Measurements from ENCODE around the gene RAB21. TPM values are rescaled to one million over a fixed set of nuclear protein-coding genes. Genes with fewer than 3 reads are reported as not detected.

RAB21 gene
- total and polyA plus RNA-seq, 2 donors (not counting 1 experiment from before 2014, with no cell fraction given), result 7.3 to 83.7 TPM

DNA sequence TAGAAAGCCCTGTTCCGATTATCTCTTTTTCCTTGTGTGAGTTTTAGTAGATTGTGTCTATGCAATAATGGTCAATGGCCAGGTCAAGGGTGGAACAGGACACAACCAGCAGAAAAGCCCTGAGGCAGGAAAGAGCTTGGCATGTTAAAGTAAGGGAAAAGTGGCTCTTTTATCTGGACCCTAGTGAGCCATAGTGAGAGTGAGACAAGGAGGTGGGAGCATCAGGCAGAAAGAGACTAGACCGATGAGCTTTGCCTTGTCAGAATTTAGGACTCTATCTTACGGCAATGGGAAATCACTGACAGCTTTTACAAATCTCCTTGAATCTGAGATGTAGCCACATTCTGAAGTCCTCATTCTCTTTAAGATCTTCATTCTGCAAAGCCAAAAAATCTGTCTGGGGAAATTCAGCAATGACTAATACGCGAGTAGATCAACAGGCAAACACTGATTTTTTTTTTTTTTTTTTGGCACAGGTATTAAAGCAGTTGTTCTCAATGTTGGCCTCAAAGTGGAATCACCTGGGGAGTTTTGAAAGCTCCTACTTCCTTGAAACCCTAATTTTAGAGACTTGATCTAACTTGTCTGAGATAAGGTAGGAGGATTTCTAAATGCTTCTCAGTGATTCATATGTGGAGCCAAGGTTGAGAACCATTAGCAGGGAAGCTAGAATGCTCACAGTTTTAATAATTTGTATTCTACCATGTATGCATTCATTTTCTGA, 34.9 kb upstream of the RAB21 start:
- Mint-ChIP-seq H3K27me3 (no peaks in the 10 kb centered on the region), H3K27ac (no peak overlapping the region), H3K4me3 (no peak overlapping the region), H3K9me3 (ENCODE audit: insufficient read depth) (no peaks in the 10 kb centered on the region), H3K4me1 (no peaks in the 10 kb centered on the region)
- CTCF ChIA-PET, result interaction anchor here (0.7 kb wide), 1 partner anchor 986 kb away, joined by 5 read pairs; no protein-coding TSS in a partner anchor
- no peak overlapping the region for H2AFZ ChIP-seq (ENCODE audit: insufficient read depth, low read depth, low read length, poor library complexity, severe bottlenecking)
- intact Hi-C loops (cut with micrococcal nuclease), result no loop called here
- no peaks in the 10 kb centered on the region for H3K27me3 ChIP-seq (replicated peaks in 1 of 4; ENCODE audit: control extremely low read depth in 1 of 4, control insufficient read depth in 3 of 4, insufficient read depth in 4 of 4, low read length in 3 of 4)
- DNase-seq (no peak), ATAC-seq (ENCODE audit: low read depth) (no peak)
- POLR2A ChIA-PET, result no interaction called here
- H3K79me2 ChIP-seq (ENCODE audit: control insufficient read depth, insufficient read depth, low read length), result no peaks in the 10 kb centered on the region
- no peaks in the 10 kb centered on the region for H3K4me1 ChIP-seq (ENCODE audit: control insufficient read depth in 2 of 2, insufficient read depth in 2 of 2, low read length in 2 of 2)
- H3K4me2 ChIP-seq (replicated peaks; ENCODE audit: low read depth, low read length, poor library complexity, severe bottlenecking), result no peak overlapping the region
- TF ChIP-seq, protein P1, sequence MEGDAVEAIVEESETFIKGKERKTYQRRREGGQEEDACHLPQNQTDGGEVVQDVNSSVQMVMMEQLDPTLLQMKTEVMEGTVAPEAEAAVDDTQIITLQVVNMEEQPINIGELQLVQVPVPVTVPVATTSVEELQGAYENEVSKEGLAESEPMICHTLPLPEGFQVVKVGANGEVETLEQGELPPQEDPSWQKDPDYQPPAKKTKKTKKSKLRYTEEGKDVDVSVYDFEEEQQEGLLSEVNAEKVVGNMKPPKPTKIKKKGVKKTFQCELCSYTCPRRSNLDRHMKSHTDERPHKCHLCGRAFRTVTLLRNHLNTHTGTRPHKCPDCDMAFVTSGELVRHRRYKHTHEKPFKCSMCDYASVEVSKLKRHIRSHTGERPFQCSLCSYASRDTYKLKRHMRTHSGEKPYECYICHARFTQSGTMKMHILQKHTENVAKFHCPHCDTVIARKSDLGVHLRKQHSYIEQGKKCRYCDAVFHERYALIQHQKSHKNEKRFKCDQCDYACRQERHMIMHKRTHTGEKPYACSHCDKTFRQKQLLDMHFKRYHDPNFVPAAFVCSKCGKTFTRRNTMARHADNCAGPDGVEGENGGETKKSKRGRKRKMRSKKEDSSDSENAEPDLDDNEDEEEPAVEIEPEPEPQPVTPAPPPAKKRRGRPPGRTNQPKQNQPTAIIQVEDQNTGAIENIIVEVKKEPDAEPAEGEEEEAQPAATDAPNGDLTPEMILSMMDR (IDR thresholded peaks at IDR 0.05), result no peak
- no peak for TF ChIP-seq EZH2 (IDR thresholded peaks at IDR 0.05; ENCODE audit: borderline replicate concordance, insufficient read depth, low read depth, low read length, poor library complexity, severe bottlenecking)
- no peak overlapping the region for H3K27ac ChIP-seq (ENCODE audit: low read length in 2 of 2)
- H4K20me1 ChIP-seq (ENCODE audit: control insufficient read depth, insufficient read depth, low read length, poor library complexity, severe bottlenecking), result no peaks in the 10 kb centered on the region
- no peaks in the 10 kb centered on the region for H3K36me3 ChIP-seq (replicated peaks in 1 of 2; ENCODE audit: control extremely low read depth in 1 of 2, control insufficient read depth in 1 of 2, extremely low read depth in 1 of 2, insufficient read depth in 2 of 2, low read length in 1 of 2)
- no peak overlapping the region for H3K4me3 ChIP-seq (ENCODE audit: control extremely low read depth in 1 of 5, extremely low read depth in 1 of 5, insufficient read depth in 1 of 5, low read depth in 2 of 5, low read length in 4 of 5)
- 100% methylated on average over 3 of the region's 5 CpGs for WGBS (ENCODE audit: insufficient coverage)
- no peak overlapping the region for H3K9ac ChIP-seq (ENCODE audit: low read length)
- peaks cover 0 to 8% (median 2%) of the 10 kb centered on the region in 3 donors for H3K9me3 ChIP-seq (ENCODE audit: control extremely low read depth in 1 of 3, control insufficient read depth in 2 of 3, insufficient read depth in 1 of 3, low read length in 2 of 3)

DNA sequence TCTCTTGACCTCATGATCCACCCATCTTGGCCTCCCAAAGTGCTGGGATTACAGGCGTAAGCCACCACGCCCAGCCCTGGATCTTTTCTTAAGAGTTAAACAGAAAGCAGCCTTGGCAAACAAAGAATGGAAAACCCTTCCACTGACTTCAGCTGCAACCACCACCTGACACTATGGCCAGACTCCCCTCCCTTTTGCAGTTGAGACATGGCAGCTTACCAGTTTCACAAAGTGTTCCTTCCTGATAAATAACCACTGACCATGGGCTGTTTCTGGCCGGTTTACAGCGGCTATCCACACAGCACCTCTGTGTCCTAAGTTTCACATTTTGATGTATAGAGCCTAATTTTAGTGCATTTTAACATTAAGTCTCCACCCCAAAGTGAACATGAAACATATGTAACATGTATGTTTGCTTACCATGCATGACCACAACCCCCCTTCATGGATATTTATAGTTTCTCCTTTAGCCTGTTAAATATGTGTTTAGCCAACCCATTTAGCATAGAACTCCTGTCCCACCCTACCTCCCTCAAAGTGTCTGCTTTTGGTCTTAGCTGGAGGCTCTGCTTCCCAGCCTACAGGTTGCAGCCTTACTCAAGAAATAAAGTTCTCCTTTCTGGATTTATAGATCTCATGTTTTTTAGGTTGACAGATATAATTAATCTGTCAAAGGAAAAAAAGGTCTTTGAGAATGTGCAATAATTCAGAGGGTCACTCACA, 32.7 kb upstream of the RAB21 start:
- 100% methylated on average over 4 of the region's 4 CpGs for WGBS (ENCODE audit: insufficient coverage)
- no peak for DNase-seq
- ChIA-PET POLR2A (interaction anchor here (0.7 kb wide), 1 partner anchor 33 kb away, joined by 6 read pairs; the partner anchor contains the start of gene RAB21), CTCF (interaction anchor here (0.6 kb wide), 1 partner anchor 25 kb away, joined by 3 read pairs; no protein-coding TSS in a partner anchor)
- Histone ChIP-seq H3K9ac (ENCODE audit: low read length) (no peak overlapping the region), H3K79me2 (ENCODE audit: control insufficient read depth, insufficient read depth, low read length) (no peaks in the 10 kb centered on the region), H3K27ac (ENCODE audit: low read length in 2 of 2) (no peak overlapping the region), H3K36me3 (replicated peaks in 1 of 2; ENCODE audit: control extremely low read depth in 1 of 2, control insufficient read depth in 1 of 2, extremely low read depth in 1 of 2, insufficient read depth in 2 of 2, low read length in 1 of 2) (no peaks in the 10 kb centered on the region), H3K27me3 (replicated peaks in 1 of 4; ENCODE audit: control extremely low read depth in 1 of 4, control insufficient read depth in 3 of 4, insufficient read depth in 4 of 4, low read length in 3 of 4) (no peaks in the 10 kb centered on the region), H4K20me1 (ENCODE audit: control insufficient read depth, insufficient read depth, low read length, poor library complexity, severe bottlenecking) (no peaks in the 10 kb centered on the region), H3K4me2 (replicated peaks; ENCODE audit: low read depth, low read length, poor library complexity, severe bottlenecking) (no peak overlapping the region), H3K9me3 (ENCODE audit: control extremely low read depth in 1 of 3, control insufficient read depth in 2 of 3, insufficient read depth in 1 of 3, low read length in 2 of 3) (no peaks in the 10 kb centered on the region), H3K4me3 (ENCODE audit: control extremely low read depth in 1 of 5, extremely low read depth in 1 of 5, insufficient read depth in 1 of 5, low read depth in 2 of 5, low read length in 4 of 5) (no peak overlapping the region), H3K4me1 (ENCODE audit: control insufficient read depth in 2 of 2, insufficient read depth in 2 of 2, low read length in 2 of 2) (no peaks in the 10 kb centered on the region), H2AFZ (ENCODE audit: insufficient read depth, low read depth, low read length, poor library complexity, severe bottlenecking) (no peak overlapping the region)
- intact Hi-C loops (cut with micrococcal nuclease), result no loop called here
- no peak for ATAC-seq (ENCODE audit: low read depth)
- H3K4me1 Mint-ChIP-seq, result no peaks in the 10 kb centered on the region
- H3K27ac Mint-ChIP-seq, result no peak overlapping the region
- TF ChIP-seq, protein P1 (IDR thresholded peaks at IDR 0.05), result no peak
- TF ChIP-seq EZH2 (IDR thresholded peaks at IDR 0.05; ENCODE audit: borderline replicate concordance, insufficient read depth, low read depth, low read length, poor library complexity, severe bottlenecking), result no peak
- H3K9me3 Mint-ChIP-seq (ENCODE audit: insufficient read depth), result no peaks in the 10 kb centered on the region
- no peaks in the 10 kb centered on the region for H3K27me3 Mint-ChIP-seq
- H3K4me3 Mint-ChIP-seq, result no peak overlapping the region

All from B cell (primary cell).